Non-pigmented ciliary epithelial cell (primary cell): ENCODE data around the gene IL1RL2.

Experiments used
- DNase-seq: peaks from one replicate; pipeline ENCODE4 v3.0.0-alpha.2; 2010; ENCODE audit warnings: low read depth

IL1RL2 gene

GRCh38 chr2:102186791-102187495 lies at the start of gene IL1RL2:
IL1RL2 (plus strand) TSS chr2:102187023; CDS start chr2:102187868, 845 bp downstream.
- no peak for DNase-seq

GRCh38 chr2:102137138-102137537 lies 49.7 kb upstream of the IL1RL2 start:
- DNase-seq = no peak

DNA sequence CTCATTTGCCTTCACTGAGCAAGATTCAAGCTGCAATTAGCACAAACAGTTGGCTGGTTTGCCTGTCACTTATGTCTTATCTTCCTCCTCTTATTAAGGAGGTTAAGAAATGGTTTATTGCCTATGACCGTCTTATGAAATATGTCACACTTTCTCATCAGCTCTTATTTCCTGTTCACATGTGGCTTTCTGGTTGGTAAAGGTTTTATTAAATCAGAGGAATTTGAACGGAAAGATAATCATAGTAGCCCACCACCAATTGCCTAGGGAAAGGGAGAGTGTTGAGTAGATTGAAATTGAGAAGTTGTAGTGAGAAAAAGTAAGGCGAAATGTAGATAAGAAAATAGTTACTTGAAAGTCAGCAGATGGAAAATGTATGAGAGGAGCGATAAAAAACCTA lies 48.5 kb upstream of the IL1RL2 start:
- DNase-seq = no peak

DNA sequence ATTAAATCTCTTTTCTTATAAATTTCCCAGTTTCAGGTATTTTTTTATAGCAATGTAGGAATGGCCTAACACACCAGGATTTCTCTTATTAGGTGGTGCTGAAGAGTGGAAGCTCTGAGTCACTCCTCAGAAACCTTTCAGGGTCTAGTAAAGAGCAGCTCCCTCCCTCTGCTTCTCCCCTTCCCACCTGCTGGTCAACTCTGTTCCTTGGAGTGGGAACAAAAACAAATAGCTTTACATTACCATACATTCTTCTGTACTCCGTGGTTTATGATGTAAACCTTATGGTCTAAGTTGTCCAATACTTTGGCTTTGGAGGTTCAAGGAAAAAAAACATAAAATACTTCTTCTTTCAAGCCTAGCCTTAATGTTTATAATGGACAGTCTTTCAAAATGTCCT lies 47.0 kb upstream of the IL1RL2 start:
- no peak for DNase-seq

- no peak for DNase-seq
Measured at GRCh38 chr2:102140377-102140776, 46.4 kb upstream of the IL1RL2 start.

- no peak for DNase-seq
Measured at GRCh38 chr2:102141011-102141943, 45.5 kb upstream of the IL1RL2 start.

DNA sequence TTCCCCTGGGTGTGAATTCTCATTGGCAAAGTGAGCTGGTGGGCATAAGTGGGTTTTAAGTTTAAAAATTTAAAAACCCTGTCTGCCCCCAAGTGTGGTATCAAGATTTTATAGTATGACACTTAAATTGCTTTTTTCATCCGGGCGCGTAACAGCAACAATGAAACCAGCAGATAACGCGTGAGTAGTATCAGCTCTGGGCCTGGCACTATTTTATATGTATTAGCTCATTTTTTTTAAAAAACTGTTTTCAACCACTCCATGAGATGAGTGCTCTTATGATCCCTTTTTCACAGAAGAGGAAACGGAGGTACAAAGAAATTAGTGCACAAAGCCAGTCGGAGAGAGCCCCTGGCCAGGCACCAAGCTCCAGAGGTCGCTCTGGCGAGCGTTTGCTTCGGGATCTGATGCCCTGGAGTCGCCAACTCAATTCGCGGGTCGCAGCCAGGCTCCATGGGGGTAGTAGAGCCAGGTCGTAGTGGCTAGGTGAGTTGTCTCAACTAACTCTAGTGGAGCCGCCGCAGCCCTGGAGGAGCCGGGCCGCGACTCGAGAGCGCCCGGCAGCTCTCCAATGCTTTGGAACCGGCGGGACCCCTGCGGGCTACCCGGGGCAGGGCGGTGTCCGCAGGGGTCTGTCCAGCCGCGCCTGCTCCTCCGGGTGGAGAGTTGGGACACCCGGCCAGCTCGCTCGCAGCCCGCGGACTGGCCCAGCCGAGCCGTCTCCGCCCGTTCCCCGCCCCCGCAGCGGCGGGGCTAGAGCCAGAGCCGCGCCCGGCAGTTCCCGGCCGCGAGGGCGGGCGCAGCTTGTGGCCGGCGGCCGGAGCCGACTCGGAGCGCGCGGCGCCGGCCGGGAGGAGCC lies 44.6 kb upstream of the IL1RL2 start, which contains the start of gene IL1R1:
Gene IL1R1 (plus strand): TSS at position 777 of the 859 bp plus-strand sequence. CDS start 14,979 bp downstream, outside the sequence.
- no peak for DNase-seq

DNA sequence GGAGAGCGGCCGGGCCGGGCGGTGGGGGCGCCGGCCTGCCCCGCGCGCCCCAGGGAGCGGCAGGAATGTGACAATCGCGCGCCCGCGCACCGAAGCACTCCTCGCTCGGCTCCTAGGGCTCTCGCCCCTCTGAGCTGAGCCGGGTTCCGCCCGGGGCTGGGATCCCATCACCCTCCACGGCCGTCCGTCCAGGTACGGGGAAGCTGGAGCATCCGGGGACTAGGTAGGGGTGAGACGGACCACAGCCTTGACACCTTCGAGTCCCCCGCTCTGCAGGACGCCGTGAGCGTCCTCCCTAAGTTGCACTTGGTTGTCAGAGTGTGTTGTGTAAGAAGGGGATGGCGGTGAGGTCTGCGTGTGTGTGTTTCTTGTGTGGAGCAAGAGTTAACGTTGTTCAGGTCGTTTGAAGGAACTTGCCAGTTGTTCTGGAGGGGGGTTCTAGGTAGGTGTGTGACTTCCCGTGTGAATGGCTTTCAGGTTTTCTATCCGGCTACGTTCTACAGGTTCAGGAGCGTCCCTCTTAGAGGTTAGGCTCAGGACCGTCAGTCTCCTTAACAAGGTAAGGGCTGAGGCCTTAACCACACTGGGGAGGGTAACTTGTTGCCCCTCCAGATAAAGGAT lies 43.9 kb upstream of the IL1RL2 start:
- DNase-seq = no peak

GRCh38 chr2:102143450-102143985 lies 43.3 kb upstream of the IL1RL2 start:
- no peak for DNase-seq

DNA sequence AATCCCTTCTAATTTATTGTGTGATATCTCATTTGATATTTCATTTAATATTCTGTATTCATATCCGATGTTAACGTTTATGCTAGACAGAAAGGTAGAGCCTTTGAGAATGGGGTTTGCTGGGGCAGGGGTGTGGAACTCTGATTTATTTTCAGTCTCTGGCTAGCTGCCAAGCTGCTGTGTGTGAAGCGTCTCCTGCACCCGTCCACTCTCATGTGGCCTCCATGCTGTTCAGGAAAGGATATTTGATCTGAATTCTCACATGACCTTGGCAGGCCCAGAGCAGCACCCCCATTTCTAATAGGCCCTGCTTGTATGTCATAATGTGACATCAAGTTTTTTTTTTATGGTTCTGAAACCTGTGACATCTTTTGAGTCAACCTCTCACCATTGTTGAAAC lies 42.7 kb upstream of the IL1RL2 start:
- DNase-seq = no peak

DNA sequence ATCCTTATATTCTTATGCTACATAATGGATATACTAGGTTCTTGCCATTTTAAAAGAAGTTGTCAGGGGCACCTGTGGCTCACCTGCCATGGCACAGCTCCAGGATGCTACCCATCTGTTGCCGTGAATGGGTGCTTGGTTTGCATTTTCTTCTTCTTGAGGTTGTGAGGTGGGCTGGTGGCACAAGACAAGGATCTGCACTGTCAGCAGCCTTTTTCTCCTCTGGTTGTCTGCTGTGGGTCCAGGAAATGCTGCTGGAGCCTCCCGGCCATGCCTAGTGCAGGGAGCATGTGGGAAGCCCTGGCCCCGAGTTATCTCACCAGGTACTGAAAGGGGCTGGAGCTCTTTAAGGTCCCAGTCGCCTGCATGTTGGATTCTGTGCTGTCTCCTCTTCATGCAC lies 41.7 kb upstream of the IL1RL2 start:
- DNase-seq = no peak

GRCh38 chr2:102145934-102146333 lies 40.9 kb upstream of the IL1RL2 start:
- no peak for DNase-seq

- no peak for DNase-seq
Measured at GRCh38 chr2:102147935-102148334, 38.9 kb upstream of the IL1RL2 start.

GRCh38 chr2:102149243-102149642 lies 37.6 kb upstream of the IL1RL2 start:
- no peak for DNase-seq

DNA sequence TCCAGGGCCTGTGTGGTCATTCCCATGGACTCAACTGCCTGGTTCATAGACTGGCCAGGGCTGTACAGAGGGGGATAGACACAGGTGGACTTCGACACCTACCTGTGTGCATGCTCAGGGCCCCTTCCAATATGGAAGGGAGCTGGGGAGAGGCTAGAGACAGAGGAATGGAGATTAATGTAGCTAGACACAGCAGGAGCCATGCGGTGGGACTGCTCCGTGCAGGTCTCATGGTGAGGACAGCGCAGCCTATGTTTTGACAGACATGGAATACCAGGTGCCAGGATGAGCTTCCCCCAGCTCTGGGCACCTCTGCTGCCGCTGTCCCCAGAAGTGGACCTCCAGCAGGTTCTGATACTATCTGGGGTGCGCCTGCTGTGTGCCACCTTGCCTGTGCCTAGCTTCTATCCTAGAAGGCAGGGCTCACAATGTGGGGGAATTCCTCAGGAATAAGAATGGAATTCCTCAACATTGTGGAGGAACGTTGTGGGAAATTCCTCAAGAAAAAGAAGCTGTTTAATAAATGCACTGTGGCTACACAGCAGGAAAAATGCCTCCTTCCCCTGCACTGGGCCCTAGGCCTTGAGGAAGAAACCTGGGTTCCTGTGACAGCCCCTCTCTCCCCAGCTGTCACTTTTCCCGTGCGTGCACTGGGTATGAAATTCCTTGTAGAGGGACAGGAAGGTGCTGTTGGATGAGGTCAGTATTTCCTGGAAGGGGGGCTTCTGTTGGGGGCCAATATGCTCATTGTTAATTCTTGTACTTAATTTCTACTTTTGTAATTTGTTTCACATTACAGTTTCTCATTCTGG lies 37.0 kb upstream of the IL1RL2 start:
- no peak for DNase-seq

GRCh38 chr2:102154364-102154763 lies 32.5 kb upstream of the IL1RL2 start:
- no peak for DNase-seq

GRCh38 chr2:102154946-102155702 lies 31.7 kb upstream of the IL1RL2 start:
- DNase-seq = no peak

- no peak for DNase-seq
Measured at GRCh38 chr2:102155703-102156515, 30.9 kb upstream of the IL1RL2 start.
